GM10266 (cell line): ENCODE results near the gene LARGE1.

Source experiments
- DNase-seq: peaks from one replicate; pipeline ENCODE4 v3.0.0; 2012; ENCODE audit errors: extremely low spot score
- TF ChIP-seq, protein P1 (sequence below): IDR thresholded peaks from 2 replicates; pipeline ENCODE4 v1.5.1; 2012; ENCODE audit warnings: mild to moderate bottlenecking, low read depth; ENCODE audit not compliant: control insufficient read depth, insufficient read depth; ENCODE audit errors: missing control alignments

The LARGE1 gene

DNA sequence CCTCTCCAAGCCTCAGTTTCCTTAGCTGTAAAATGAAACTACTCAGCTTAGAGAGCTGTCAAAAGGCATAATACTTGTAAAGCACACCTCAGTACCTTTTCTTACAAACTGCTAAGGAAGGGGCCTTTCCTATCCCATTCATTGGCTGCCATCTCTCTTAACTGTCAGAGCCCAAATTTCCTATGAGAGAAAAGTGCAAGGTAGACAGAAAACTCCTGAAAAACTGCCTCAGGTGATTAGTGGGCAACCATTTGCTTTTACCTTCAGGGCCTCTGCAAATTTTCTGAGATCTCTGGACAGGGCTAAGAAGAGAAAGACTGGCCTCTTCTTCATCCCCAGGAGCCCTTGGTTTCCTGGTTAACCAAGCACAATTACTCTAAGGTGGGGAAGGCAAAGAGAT lies 13.8 kb downstream of the LARGE1 start:
- TF ChIP-seq, protein P1, sequence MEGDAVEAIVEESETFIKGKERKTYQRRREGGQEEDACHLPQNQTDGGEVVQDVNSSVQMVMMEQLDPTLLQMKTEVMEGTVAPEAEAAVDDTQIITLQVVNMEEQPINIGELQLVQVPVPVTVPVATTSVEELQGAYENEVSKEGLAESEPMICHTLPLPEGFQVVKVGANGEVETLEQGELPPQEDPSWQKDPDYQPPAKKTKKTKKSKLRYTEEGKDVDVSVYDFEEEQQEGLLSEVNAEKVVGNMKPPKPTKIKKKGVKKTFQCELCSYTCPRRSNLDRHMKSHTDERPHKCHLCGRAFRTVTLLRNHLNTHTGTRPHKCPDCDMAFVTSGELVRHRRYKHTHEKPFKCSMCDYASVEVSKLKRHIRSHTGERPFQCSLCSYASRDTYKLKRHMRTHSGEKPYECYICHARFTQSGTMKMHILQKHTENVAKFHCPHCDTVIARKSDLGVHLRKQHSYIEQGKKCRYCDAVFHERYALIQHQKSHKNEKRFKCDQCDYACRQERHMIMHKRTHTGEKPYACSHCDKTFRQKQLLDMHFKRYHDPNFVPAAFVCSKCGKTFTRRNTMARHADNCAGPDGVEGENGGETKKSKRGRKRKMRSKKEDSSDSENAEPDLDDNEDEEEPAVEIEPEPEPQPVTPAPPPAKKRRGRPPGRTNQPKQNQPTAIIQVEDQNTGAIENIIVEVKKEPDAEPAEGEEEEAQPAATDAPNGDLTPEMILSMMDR: no peak
- no peak for DNase-seq

DNA sequence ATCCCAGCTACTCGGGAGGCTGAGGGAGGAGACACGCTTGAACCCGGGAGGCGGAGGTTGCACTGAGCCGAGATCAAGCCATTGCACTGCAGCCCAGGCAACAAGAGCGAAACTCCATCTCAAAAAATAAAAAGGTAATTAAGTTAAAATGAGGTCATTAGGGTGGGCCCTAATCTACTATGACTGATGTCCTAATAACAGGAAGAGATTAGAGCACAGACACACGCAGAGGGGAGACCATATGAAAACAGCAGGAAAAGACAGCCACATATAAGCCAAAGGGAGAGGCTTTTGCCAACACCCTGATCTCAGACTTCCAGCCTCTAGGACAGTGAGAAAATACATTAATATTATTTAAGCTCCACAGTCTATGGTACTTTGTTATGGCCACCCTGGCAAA lies 17.3 kb downstream of the LARGE1 start:
- TF ChIP-seq, protein P1: no peak
- no peak for DNase-seq

- DNase-seq: no peak
- TF ChIP-seq, protein P1: no peak
Observed at GRCh38 chr22:33902073-33902472, 18.2 kb downstream of the LARGE1 start.

- TF ChIP-seq, protein P1: no peak
- no peak for DNase-seq
Observed at GRCh38 chr22:33898121-33898520, 22.2 kb downstream of the LARGE1 start.

- no peak for DNase-seq
Observed at GRCh38 chr22:33897448-33897835, 22.8 kb downstream of the LARGE1 start.

GRCh38 chr22:33896575-33897447 lies 23.5 kb downstream of the LARGE1 start:
- DNase-seq: no peak
- TF ChIP-seq, protein P1: no peak

More at GRCh38 chr22:33897448-33897835, 22.8 kb downstream of the LARGE1 start:
- TF ChIP-seq, protein P1: no peak

DNA sequence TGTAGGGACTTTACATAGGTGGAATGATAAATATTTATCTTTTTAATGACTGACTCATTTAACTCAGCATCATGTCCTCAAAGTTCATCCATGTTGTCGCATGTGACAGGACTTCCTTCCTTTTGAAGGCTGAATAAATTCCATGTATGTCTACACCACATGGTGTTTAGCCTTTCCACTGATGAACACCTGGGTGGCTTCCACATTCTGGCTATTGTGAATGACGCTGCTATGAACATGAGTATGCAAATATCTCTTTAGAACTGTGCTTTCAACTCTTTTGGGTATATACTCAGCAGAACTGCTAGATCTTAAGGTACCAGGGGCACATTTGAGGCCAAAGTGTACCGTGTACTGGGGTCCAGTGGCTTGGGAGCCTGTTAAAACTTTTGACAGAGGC lies 24.1 kb downstream of the LARGE1 start:
- no peak for DNase-seq
- TF ChIP-seq, protein P1: no peak
